Liver (tissue), 9 donors: ENCODE results near the gene LAMC2. TPM values are rescaled to one million over a fixed set of nuclear protein-coding genes. Genes with fewer than 3 reads are reported as not detected.

Experiments used
- DNase-seq: peaks from one replicate; pipeline ENCODE4 v3.0.0-alpha.2; 2017; ENCODE audit warnings: low spot score
- H3K27ac ChIP-seq, 2 donors: one replicate each; pipeline ENCODE4 v1.7.0; 2013; ENCODE audit warnings: inconsistent platforms in 2 of 2, low read length in 2 of 2, control low read depth in 1 of 2, low read depth in 1 of 2, mild to moderate bottlenecking in 1 of 2
- H3K27me3 ChIP-seq, 4 donors: one replicate each; pipeline versions ENCODE4 v1.6.1 to v1.7.0; 2013; ENCODE audit warnings: low read length in 3 of 4, inconsistent platforms in 1 of 4, mild to moderate bottlenecking in 1 of 4, moderate library complexity in 1 of 4; ENCODE audit not compliant: control insufficient read depth in 4 of 4, insufficient read depth in 4 of 4
- H3K36me3 ChIP-seq, 4 donors: one replicate each; pipeline versions ENCODE4 v1.6.1 to v1.7.0; 2013; ENCODE audit warnings: low read length in 3 of 4, mild to moderate bottlenecking in 3 of 4, low read depth in 1 of 4, moderate library complexity in 1 of 4; ENCODE audit not compliant: control insufficient read depth in 4 of 4, insufficient read depth in 3 of 4
- H3K4me1 ChIP-seq, 4 donors: one replicate each; pipeline versions ENCODE4 v1.6.1 to v1.7.0; 2013; ENCODE audit warnings: low read length in 3 of 4, mild to moderate bottlenecking in 3 of 4, moderate library complexity in 1 of 4; ENCODE audit not compliant: control insufficient read depth in 4 of 4, insufficient read depth in 4 of 4
- H3K4me3 ChIP-seq, 3 donors: one replicate each; pipeline versions ENCODE4 v1.6.1 to v1.7.0; 2013; ENCODE audit warnings: low read length in 3 of 3, control low read depth in 1 of 3, low read depth in 1 of 3, mild to moderate bottlenecking in 1 of 3
- H3K9ac ChIP-seq, 2 donors: one replicate each; pipeline ENCODE4 v1.7.0; 2013; ENCODE audit warnings: low read length in 2 of 2, mild to moderate bottlenecking in 2 of 2, moderate library complexity in 2 of 2, control low read depth in 1 of 2, low read depth in 1 of 2
- H3K9me3 ChIP-seq, 4 donors: one replicate each; pipeline versions ENCODE4 v1.6.1 to v1.7.0; 2013; ENCODE audit warnings: low read length in 3 of 4; ENCODE audit not compliant: control insufficient read depth in 4 of 4
- ATF3 ChIP-seq: IDR thresholded peaks from 2 replicates; pipeline ENCODE4 v1.6.1; 2016; ENCODE audit warnings: antibody characterized with exemption
- CTCF ChIP-seq: fragments of 150-350 bp; IDR thresholded peaks from 2 replicates; pipeline ENCODE4 v1.5.1; 2017; ENCODE audit warnings: improper control_type of control experiment, low read depth, low read length; ENCODE audit not compliant: missing input control
- EGR1 ChIP-seq, 2 donors: IDR thresholded peaks; 2 replicates each; pipeline ENCODE4 v1.6.1; 2016 to 2018; ENCODE audit warnings: antibody characterized with exemption in 2 of 2, low read depth in 2 of 2
- FOXA1 ChIP-seq: IDR thresholded peaks from 2 replicates; pipeline ENCODE4 v1.6.1; 2016; ENCODE audit warnings: antibody characterized with exemption
- FOXA2 ChIP-seq: IDR thresholded peaks from 2 replicates; pipeline ENCODE4 v1.6.1; 2016; ENCODE audit warnings: antibody characterized with exemption
- GABPA ChIP-seq, 2 donors: IDR thresholded peaks in 1 of 2; conservative IDR thresholded peaks in 1 of 2; 2 replicates each; pipeline ENCODE4 v1.6.1; 2016; ENCODE audit warnings: antibody characterized with exemption in 2 of 2, mild to moderate bottlenecking in 1 of 2, moderate library complexity in 1 of 2
- HNF4A ChIP-seq, 2 donors: conservative IDR thresholded peaks; 2 replicates each; pipeline ENCODE4 v1.6.1; 2016; ENCODE audit warnings: antibody characterized with exemption in 2 of 2, mild to moderate bottlenecking in 2 of 2
- HNF4G ChIP-seq: IDR thresholded peaks from 2 replicates; pipeline ENCODE4 v1.6.1; 2016; ENCODE audit warnings: antibody characterized with exemption
- JUND ChIP-seq, 2 donors: IDR thresholded peaks; 2 replicates each; pipeline ENCODE4 v1.6.1; 2016; ENCODE audit warnings: antibody characterized with exemption in 2 of 2
- MAX ChIP-seq: IDR thresholded peaks from 2 replicates; pipeline ENCODE4 v1.6.1; 2016; ENCODE audit warnings: antibody characterized with exemption
- NR2F2 ChIP-seq: IDR thresholded peaks from 2 replicates; pipeline ENCODE4 v1.6.1; 2016; ENCODE audit warnings: antibody characterized with exemption
- RAD21 ChIP-seq, 2 donors: IDR thresholded peaks; 2 replicates each; pipeline ENCODE4 v1.6.1; 2016; ENCODE audit warnings: antibody characterized with exemption in 2 of 2, mild to moderate bottlenecking in 2 of 2
- REST ChIP-seq: IDR thresholded peaks from 2 replicates; pipeline ENCODE4 v1.6.1; 2016; ENCODE audit warnings: antibody characterized with exemption, mild to moderate bottlenecking
- RXRA ChIP-seq, 2 donors: IDR thresholded peaks; 2 replicates each; pipeline ENCODE4 v1.6.1; 2017 to 2018; ENCODE audit warnings: antibody characterized with exemption in 2 of 2, mild to moderate bottlenecking in 1 of 2
- SP1 ChIP-seq: IDR thresholded peaks from 2 replicates; pipeline ENCODE4 v1.6.1; 2018; ENCODE audit warnings: antibody characterized with exemption, mild to moderate bottlenecking
- YY1 ChIP-seq: IDR thresholded peaks from 2 replicates; pipeline ENCODE4 v1.6.1; 2016; ENCODE audit warnings: antibody characterized with exemption, mild to moderate bottlenecking
- ZBTB33 ChIP-seq: IDR thresholded peaks from 2 replicates; pipeline ENCODE4 v1.6.1; 2016; ENCODE audit warnings: antibody characterized with exemption
- WGBS: extraction: QIAGEN DNeasy Blood & Tissue Kit; methylation state at CpG from one replicate; pipeline ENCODE4 v1.1.7; 2013; 5-methylcytosine and 5-hydroxymethylcytosine counted together
- polyA plus RNA-seq, 2 donors: library from polyadenylated mRNA; stranded (reverse) in 1 of 2; unstranded in 1 of 2; fragments of 200-250 nt in 1 of 2; fragments of >200 nt in 1 of 2; fragmentation: Nextera tagmentation in 1 of 2; extraction: Ambion mirVana in 1 of 2; gene quantifications; one replicate each; pipeline versions ENCODE4 v1.2.1 to v1.2.3, GENCODE V29; 2013 to 2015
- total RNA-seq, 2 donors: library from RNA; depleted of rRNA; stranded (reverse); fragments of >200 nt; gene quantifications; one replicate each; pipeline ENCODE4 v1.2.3, GENCODE V29; 2014
- donor health status: healthy.
- donor health status: healthy.
- donor health status: healthy.
- donor health status: healthy.
- donor health status: healthy.

LAMC2 gene
- total and polyA plus RNA-seq, 4 donors, result 0.05 to 0.42 (median 0.16) TPM

GRCh38 chr1:183263886-183264602 lies 78.0 kb downstream of the LAMC2 start:
- Histone ChIP-seq H3K36me3 (no peaks in the 10 kb centered on the region), H3K27ac (no peak overlapping the region), H3K27me3 (peaks cover 0 to 3% (median 0%) of the 10 kb centered on the region in 4 donors), H3K4me3 (no peak overlapping the region), H3K4me1 (no peaks in the 10 kb centered on the region), H3K9ac (no peak overlapping the region), H3K9me3 (no peaks in the 10 kb centered on the region)
- DNase-seq, result no peak
- TF ChIP-seq JUND (IDR thresholded peaks at IDR 0.05) (no peak), REST (no peak), RXRA (IDR thresholded peaks at IDR 0.05) (no peak), HNF4G (no peak), CTCF (no peak), RAD21 (IDR thresholded peaks at IDR 0.05) (no peak), FOXA2 (no peak), EGR1 (IDR thresholded peaks at IDR 0.05; ENCODE audit: low read depth in 2 of 2) (no peak), NR2F2 (no peak), ATF3 (no peak), MAX (no peak), SP1 (no peak), GABPA (IDR thresholded peaks at IDR 0.05 in 1 of 2, conservative IDR thresholded peaks at IDR 0.05 in 1 of 2) (no peak), YY1 (no peak), FOXA1 (no peak), HNF4A (conservative IDR thresholded peaks at IDR 0.05) (no peak)
- 72% methylated on average over 6 of the region's 6 CpGs for WGBS

- H3K4me3 ChIP-seq, result no peak overlapping the region
- H3K4me1 ChIP-seq, result no peaks in the 10 kb centered on the region
- no peak overlapping the region for H3K9ac ChIP-seq
- WGBS, result 75% methylated on average over 7 of the region's 7 CpGs
- H3K9me3 ChIP-seq, result no peaks in the 10 kb centered on the region
- no peak for TF ChIP-seq RAD21 (IDR thresholded peaks at IDR 0.05)
- TF ChIP-seq ZBTB33, result no peak
- TF ChIP-seq CTCF, result no peak
- H3K27ac ChIP-seq, result no peak overlapping the region
- no peaks in the 10 kb centered on the region for H3K36me3 ChIP-seq
- no peak for DNase-seq
- peaks cover 0 to 2% (median 0%) of the 10 kb centered on the region in 4 donors for H3K27me3 ChIP-seq
Measured at GRCh38 chr1:183267646-183268431, 81.8 kb downstream of the LAMC2 start.
